ENCODE data around the gene DEFB123.

DEFB123 gene

DNA sequence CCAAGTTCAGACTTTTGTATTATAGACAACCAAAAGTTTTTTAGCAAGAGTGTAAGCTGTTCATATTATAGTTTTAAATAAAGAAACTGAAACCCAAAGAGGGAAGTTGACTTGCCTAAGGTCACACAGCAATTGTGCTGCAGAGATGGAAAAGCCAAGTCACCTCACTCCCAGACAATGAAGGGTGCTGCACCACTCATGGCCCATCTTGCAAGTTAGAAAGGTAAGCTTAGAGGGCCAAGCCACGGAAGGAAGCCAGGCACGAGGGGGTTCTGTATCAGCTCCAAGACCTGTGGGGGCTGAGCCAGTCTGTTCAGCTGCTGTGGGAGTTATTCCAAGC, 33.6 kb downstream of the DEFB123 start:
- DNase-seq, result no peak

DNA sequence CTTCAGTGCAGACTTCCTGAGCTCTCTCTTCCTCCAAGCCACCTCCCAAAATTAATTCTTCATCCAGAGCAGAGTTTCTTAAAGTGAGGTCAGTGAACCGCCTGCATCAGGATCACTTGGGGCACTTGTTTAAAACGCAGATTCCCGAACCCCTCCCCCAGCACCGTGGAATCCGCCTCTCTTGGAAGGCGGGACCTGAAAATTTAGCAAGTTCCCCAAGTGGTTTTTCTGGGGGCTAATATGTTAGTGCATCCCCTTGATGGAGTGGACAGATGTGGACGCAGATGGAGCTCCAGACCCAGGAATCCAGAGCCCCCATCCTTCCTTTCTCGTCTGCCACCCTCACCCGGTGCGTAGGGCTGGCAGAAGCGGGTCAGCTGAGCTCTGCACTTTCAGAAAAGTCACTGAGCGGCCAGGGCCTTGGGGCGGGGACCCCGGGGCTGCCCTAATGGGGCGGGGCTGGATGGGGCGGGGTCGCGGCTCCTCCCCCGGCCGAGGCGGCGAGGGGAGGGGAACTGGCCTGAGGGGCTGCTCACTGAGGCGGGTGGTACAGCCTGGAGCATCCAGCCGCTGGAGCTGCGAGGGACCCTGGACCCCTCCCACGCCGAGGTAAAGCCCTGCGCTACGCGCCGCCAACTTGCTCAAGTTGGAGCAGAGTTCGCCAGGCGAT, 34.5 kb downstream of the DEFB123 start, which contains the start of the genes DEFB124 and REM1:
DEFB124 (minus strand) TSS at position 370 of the 670 bp plus-strand sequence. CDS start 2,114 bp downstream, outside the sequence.
REM1 (plus strand) TSS at position 531 of the 670 bp plus-strand sequence. CDS start 1,158 bp downstream, outside the sequence.
- peak; percentile 76 for DNase-seq

DNA sequence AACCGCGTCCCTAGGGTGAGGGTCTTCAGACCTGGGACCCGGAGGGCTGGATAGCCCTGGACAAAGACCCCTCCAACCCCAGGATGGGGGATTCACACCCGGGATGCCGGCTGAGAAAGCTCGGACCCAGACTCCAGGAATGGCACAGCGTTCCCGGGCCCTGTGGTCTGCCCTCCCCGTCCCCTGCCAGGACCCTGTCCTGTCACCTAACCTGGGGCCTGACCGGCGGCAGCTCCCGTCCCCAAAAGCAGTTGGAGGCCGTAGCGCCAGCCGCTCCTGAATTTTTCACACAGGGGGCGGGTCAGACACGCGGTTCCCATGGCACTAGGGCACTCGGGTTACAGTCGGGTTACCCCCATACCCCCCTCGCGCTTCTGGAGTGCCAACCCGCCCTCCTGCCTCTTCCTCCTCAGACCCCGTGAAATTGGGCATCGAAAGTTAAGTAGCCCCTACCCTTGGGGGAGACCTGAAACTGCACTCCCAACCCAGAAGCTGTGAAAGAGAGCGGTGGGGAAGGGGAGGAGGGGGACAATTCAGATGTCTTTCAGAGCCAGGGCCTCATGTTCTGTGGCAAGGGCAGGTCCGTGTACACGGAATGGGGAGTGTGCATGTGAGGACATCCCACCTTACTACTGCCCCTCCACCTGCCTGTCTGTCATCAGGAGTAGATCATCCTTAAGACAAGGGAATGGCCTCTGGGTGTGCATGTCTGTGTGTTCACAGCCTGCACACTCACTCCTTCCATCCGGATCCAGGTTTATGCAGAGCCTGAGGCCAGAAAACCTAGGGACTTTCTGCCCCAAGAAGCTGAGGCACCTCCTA, 35.3 kb downstream of the DEFB123 start:
- no peak for DNase-seq

DNA sequence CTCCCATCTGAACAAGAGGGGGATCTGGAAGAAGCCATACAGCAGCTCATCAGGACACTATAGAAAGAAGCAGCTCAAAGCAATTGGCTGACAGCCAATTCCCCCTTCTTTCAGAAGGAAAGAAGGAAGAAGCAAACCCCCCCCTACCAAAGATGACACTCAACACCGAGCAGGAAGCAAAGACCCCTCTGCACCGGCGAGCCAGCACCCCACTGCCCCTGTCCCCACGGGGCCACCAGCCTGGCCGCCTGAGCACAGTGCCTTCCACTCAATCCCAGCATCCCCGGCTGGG, 35.8 kb downstream of the DEFB123 start:
- DNase-seq, result no peak

DNA sequence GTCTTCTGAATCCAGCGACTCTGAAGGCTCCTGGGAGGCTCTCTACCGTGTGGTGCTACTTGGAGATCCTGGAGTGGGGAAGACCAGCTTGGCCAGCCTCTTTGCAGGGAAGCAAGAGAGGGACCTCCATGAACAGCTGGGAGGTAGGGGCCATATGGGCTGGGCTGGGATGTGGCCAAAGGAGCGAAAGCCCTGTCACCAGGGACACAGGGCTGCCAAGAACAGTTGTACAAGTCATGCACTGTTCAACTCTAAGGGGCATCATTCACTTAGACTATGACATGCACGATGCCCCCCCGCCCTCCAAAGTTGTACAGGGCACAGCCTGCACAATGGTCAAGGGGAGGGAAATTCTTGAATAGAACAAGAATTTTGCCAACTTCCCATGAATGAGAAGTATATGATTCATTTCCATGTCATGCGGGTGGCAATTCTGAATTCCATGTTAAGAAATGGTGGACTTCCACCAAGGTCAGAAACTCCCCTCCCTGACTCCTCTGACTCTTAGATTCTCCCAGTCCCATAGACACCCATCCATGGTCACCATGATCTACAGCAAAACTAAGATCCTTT, 36.3 kb downstream of the DEFB123 start:
- DNase-seq, result no peak

DNA sequence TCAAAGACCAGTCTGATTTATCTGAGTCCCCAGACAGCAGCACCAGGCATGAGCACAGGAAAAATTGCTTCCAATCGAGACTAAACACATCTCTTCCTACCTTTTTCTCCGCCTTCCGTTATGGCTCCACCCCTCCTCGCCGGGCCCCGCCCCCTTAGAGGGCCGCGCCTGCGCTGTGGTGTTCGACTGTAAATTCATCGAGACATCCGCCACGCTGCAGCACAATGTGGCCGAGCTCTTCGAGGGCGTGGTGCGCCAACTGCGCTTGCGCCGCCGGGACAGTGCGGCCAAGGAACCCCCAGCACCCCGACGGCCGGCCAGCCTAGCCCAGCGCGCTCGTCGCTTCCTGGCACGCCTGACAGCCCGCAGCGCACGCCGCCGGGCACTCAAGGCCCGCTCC, 43.6 kb downstream of the DEFB123 start:
- peak; percentile 72 for DNase-seq

DNA sequence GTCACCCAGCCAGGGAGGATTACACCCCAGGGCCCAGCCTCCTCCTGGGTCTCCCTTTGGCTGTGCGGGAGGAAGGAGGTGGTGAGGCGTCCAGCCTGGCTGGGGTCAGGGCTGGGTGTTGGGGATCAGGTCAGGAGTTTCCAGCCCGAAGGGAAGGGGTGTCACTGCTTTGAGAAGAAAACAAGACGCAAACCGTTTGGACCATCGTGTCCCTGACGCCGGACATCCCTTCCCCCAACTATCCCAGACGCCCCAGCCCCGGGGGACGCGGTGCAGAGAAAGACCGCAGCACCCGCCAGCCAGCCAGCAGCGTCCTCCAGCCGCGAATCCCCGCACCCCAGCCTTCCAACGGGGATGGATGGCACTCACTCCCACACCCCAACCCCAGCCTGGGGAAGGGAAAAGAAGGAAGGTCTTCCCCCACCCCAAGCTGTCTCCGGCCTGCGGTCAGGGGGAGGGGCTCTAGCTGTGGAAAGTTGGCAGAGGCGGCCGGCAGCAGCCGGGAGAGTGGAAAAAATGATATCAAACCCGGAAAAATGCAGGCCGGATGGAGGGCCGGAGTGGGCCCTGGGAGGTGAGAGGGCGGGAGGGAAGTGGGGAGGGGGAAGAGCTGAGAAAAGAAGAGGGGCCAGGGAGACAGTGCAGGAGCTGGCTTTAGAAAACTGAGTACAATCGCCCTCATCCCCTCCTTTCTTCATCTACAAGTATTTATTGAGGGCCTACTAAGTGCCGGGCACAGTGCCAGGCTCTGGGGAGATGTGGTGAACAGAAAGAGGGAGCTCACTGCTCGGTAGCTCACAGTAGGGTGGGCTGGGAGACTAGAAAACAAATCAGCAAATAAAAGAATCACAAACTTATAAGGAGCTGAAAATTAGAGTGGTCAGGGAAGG, 45.3 kb downstream of the DEFB123 start:
- DNase-seq, result peak; percentile 94

DNA sequence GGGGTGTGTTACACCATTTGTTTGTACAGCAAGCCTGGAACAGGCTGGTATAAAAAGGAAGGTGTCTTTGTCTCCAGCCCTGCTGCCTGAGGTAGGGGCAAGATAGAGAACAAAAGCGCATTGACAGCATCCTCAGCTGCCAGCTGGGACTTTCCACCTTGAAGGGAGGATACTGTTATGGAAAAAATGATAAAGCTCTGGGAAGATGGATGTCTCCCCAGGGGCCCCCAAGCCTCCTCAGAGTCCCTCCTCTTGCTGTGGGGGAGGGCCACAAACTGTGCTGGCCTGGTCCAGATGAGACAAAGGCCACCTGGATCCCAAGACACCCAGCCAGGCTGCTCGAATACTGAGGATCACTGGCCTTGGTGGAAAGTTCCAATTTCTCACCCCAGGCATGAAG, 47.7 kb downstream of the DEFB123 start:
- DNase-seq, result no peak

DNA sequence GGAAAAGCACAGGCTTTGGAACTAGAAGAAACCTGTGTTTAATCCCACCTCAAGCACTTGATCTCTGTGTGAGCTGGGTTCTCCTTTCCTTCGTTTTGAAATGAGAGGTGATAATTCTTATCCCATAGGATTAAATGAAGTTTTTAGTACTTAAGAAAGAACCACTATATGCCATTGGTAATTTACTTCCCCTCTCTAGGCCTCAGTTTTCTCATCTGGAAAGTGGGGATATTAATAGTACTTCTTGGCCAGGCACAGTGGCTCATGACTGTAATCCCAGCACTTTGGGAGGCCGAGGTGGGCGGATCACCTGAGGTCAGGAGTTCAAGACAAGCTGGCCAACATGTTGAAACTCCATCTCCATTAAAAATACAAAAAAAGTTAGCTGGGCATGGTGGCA, 48.7 kb downstream of the DEFB123 start:
- DNase-seq, result no peak

DNA sequence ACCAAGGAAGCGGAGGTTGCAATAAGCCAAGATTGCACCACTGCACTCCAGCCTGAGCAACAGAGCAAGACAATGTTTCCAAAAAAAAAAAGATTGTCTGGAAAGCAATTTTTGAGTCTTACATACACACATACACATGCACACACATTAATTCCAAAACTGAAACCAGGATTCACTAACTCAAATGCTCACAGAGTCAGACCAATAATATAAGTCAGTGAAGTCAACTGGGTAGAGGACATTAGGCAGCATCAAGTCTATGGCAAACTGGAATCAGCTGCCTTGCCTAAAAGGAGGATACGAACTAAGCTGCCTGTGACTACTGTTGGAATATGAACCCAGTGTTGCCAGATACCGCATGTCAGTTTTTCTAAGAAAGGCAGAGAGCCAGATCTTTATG, 50.3 kb downstream of the DEFB123 start:
- no peak for DNase-seq

DNA sequence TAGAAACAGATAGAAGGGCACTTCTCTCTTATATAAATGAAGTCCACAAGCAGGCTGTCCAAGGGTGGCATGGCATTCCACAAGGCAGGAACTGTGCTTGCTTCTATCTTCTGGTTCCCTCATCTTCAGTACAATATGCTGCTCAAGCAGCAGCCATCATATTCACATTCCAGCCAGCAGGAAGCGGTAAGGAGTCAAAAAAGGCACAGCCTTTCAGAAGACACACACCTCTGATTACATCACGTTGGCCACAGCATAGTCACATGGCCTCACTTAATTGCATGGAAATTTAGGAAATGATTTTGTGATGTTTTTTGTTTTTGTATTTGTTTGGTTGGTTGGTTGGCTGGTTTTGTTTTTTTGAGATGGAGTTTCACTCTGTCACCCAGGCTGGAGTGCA, 53.7 kb downstream of the DEFB123 start:
- DNase-seq, result no peak

DNA sequence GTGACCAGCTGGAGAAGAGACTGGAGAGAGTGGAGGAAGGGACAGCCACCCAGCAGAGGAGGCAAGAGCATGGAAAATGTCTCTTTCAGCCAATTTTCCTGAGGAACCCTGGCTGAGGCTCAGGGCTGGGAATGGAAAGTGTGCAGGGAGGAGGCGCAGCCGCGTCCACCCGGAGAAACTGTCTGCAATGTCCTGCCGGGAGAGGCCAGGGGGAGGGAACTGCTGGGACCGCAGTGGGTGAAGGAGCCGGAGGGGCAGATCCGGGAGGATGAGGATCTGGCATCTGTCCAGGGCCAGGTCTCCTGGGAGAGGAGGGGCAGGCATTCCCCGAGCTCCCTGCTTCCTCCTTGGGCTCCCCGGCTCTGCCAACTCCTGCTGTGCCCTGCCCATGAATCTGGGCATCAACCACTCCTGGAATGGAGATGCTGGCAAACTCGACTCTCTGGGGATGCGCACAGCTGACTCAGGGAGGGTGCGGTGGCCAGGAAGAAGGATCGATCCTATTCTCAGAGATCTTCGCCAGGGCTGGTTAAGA, 56.4 kb downstream of the DEFB123 start:
- peak; percentile 91 for DNase-seq

DNA sequence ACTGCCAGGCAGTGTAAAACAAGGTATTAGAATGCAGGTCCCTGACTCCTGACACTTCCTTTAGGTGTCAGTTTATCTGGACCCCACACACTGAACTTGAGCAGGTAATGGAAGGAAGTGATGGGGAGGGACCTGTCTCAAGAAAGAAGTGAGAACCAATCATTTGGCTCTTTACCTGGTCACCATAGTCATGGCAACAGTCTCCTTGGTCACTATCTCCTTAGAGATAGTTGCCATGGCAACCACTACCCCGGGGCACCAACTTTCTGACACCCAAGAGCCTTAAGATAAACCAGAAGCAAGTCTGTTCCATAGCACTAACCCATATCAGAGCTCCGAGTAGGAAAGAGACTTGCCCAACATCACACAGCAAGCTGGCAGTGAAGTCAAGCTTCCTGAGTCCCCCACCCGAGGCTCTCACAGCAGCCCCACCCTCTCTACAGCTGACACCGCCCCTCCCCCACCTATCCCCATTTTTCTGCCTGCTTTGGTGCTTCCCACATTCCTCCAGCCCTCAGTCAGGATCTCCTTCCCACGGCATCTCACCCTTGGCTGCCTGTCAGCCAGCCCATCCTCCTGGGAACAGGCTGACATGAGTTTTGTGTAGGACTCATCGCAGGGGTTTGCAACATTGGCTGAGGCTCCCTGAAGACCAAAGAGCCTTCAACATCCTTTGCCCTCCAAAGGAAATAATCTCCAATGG, 57.6 kb downstream of the DEFB123 start:
- DNase-seq, result no peak
